Stimulated activated CD4-positive, alpha-beta T cell treated with anti-CD3 and anti-CD28 coated beads, Interleukin-2, amount 100 ng/mL, for 24 hours (primary cell): Measurements from ENCODE around the gene TAOK3.
"Not testable (repeated sequence)": the region's sequence is repeated elsewhere in the genome, so short reads cannot be mapped to it uniquely, and the experiment has no call there.

Experiments used
- DNase-seq, 2 donors: peaks; one replicate each; pipeline ENCODE4 v3.0.0-alpha.2; 2020

Gene TAOK3

GRCh38 chr12:118189741-118190191 is 182.9 kb downstream of the TAOK3 start:
- DNase-seq = no peak

- no peak for DNase-seq
Observed at GRCh38 chr12:118188690-118189371, 183.9 kb downstream of the TAOK3 start.

DNA sequence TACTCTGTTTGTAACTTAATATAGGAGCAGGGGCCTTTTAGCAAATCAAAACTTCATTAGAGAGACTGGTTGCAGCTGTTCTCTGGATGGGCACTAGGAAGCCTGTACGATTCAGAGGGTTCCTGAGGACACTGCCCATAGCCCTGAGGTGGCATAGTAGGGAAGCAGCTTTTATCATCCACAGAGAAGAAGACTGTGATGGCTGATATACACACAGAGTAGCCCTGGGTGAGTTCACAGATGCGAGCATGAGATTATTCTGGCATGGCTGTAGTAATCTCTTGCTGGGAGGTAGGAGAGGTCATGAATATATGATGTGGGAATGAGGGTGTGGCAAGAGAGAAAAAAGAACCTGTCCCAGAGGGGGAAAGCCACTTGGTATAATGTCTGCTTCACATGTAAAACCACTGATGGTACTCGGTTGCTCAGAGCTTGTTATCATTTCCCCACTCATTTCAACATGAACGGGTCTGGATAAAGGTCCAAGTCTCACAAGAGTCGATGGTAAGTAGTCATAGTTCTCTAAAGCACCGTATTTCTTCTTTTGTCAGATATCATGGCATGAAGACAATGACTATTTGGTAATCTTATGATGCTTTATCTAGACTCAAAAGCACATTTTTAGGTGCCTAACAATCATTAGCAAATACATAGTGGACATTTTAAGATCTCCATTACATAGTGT is 184.8 kb downstream of the TAOK3 start:
- no peak for DNase-seq

GRCh38 chr12:118185602-118186397 is 186.9 kb downstream of the TAOK3 start:
- no peak for DNase-seq

GRCh38 chr12:118183711-118184110 is 189.0 kb downstream of the TAOK3 start:
- no peak for DNase-seq

DNA sequence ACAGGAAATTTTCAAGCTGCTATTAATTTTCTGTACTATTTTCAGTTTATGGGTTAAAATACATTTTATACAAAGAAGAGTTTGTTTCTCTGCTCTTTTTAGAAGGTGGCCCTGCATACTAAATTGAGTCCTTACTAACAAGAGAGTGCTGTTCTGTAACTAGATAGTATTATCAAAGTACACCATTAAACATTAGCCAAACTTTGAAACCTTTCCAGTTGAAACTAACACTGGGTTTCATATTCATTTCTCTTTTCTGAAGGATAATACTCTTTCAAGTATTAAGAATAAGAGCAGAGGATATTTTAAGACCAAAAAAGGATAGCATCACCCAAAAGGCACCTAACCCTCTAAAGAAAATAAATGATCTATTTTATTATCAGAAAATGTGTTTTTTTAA is 189.6 kb downstream of the TAOK3 start:
- no peak for DNase-seq

DNA sequence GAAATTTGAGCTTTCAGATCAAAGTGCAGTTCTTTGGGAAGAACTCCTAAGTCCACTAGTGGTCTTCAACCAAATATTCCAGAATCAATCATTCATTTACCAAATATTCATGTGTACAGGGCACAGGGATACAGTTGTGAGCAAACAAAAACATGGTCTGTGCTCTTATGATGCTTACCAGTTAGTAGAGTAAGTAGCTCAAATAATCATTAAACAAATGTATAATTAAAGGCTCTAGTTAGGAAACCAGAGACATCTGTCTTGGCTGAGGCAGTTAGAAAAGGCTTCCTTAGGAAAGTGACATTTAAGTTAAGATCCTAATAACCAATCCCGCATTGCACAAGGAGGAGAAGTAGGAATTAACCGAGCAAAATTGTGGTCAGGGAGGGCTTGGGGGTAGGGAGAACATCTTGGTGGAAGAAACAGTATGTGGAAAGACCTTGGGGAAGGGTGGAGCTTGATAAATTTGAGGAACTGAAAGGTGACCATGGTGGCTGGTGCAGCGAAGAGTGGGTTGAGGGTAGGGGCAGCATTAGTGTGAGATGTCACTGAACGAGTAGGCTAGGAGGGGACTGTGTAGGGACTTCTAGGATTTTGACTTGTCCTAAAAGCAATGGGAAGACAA is 196.8 kb downstream of the TAOK3 start:
- no peak for DNase-seq

DNA sequence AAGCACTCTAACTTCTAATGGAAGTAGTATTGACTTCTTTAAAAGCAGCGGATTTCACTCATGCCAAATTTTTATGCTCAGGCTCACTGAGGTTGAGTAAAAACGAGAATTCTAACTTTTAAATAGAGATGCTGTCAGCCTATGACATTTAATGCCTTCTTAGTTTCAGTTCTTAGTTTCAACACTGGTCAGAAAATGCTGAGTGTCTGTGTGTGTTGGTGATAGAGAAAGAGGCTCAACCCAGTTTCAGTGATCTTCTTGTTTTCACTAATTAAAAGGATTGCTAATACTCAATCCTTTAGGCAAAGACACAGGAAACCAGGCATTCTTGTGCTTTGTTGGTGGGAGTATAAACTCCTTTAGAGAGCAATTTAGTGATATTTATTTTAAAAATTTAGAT is 205.8 kb downstream of the TAOK3 start:
- no peak for DNase-seq

DNA sequence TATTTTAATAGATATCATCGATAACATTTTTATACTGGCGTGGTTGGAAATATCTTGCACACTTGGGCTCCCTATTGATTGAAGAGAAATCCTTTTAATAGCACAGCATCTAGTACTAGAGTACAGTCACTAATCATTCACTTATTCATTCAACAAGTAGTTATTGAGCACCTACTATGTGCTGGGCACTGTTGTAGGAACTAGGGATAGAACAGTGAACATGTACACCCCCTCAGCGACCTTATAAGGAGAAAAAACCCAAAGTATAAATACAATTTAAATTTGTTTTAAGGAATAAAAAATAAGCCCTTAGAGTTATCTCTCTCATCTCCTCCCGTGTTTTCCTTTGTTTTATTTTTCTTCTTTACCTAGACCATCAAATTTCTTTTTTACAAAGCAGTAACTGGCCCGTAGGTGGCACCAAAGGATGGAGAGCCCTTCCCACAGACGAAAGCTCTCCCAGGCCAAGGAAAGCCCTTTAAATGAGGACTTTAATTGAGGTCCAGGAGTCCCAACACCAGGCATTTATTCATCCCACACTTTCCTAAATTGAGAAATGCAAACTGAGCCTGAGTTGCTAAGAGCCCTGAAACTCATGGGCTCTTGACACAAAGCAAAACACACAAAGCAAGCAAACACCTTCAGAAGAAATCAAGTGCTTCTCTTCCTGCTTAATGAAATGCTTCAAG is 207.8 kb downstream of the TAOK3 start:
- no peak for DNase-seq

DNA sequence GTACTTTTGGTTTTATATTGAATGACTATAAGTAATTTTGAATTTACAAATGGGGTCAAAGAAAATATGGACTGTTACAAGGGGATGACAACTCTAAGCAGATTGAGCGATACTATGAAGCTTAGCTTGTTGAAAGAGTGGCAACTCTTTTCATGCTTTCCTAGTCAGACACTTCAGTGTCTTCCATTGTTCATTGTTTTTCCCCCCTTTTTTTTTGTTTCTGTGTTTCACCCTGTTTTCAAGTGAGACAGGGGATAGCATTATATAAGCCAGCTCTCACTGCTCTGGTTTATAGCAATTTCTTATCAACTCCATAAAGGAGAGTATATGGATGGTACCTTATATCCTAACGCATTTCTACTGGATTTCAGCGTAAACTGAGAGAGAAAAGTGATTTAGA is 212.2 kb downstream of the TAOK3 start:
- no peak for DNase-seq

- no peak for DNase-seq
Observed at GRCh38 chr12:118151755-118152154, 221.0 kb downstream of the TAOK3 start.

DNA sequence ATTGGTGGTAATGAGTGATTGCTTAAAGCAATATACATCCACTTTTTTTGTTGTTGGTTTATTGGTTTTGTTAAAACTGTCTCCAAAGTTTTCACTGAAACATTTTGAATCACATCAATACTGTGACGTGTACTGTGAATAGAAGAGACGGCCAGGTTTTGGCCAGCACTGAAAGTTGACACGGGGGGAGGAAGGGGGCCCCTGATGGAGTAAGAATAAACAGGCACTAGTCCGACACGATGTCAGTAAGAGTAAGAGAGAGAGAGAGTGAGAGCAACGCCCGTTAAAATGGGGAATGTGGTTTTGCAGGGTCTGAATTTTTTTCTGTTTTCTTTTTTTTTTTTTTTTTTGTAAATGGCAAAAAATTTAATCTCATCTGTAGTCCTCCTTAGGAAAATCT is 222.1 kb downstream of the TAOK3 start:
- DNase-seq = no peak

GRCh38 chr12:118148287-118148686 is 224.4 kb downstream of the TAOK3 start:
- DNase-seq = no peak

- DNase-seq = no peak
Observed at GRCh38 chr12:118145798-118146156, 226.9 kb downstream of the TAOK3 start.

GRCh38 chr12:118145113-118145797 is 227.5 kb downstream of the TAOK3 start:
- DNase-seq = no peak

DNA sequence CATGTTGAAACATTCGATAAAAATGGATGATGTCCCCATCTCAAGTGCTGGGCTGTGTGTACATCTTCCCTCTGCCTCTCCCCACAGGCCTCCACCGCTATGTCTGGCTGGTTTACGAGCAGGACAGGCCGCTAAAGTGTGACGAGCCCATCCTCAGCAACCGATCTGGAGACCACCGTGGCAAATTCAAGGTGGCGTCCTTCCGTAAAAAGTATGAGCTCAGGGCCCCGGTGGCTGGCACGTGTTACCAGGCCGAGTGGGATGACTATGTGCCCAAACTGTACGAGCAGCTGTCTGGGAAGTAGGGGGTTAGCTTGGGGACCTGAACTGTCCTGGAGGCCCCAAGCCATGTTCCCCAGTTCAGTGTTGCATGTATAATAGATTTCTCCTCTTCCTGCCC is 228.2 kb downstream of the TAOK3 start:
- DNase-seq = no peak

- no peak for DNase-seq
Observed at GRCh38 chr12:118140825-118141224, 231.9 kb downstream of the TAOK3 start.

DNA sequence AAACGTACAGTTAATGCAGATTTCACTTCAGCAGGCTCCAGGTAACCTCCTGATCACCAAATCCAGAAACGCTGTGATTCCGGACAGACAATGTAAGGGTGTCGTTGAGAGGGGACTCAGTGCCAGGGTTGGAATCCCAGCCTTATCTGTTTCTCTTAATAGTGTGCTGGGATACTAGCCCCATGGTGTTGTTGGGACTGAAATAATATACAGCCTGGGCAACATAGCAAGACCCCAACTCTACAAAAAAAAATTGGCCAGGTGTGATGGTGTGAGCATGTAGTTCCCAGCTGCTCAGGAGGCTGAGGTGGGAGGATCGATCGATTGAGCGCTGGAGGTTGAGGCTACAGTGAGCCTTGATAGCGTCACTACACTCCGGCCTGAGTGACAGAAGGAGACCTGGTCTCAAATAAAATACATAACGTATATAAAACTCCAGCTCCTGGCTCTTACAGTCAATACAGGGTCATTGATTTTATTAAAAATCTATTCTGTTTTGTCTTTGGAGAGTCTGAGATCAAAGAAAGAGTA is 235.5 kb downstream of the TAOK3 start:
- DNase-seq = no peak

DNA sequence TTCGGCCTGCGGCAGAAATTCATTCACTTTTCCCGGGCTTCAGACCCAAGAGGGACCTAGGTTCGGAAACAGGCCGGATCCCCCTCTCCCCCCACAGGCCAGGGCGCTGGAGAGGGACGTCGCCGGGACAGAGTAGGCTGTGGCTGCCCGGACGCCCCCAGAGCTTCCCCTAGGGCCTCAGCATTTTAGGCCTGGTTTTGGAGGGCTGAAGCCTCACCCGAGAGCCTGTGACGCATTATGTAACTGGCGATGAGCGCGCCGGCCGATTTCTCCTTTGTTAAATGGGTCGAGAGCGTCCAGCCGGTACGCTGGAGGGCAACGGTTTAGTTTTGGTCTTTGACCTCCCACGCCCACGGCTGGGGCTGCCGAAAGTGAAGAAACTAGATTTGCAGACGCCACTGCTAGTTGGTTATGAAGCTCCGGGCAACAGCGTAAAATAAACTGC is 236.1 kb downstream of the TAOK3 start:
- peak; percentile 51 to 55 for DNase-seq

- peak; percentile 95 to 96 for DNase-seq
Observed at GRCh38 chr12:118135788-118136558, 236.7 kb downstream of the TAOK3 start, which contains the start of gene PEBP1. Gene PEBP1, plus strand, starts transcription at chr12:118136124. Its CDS starts 86 bp downstream, at chr12:118136210.

DNA sequence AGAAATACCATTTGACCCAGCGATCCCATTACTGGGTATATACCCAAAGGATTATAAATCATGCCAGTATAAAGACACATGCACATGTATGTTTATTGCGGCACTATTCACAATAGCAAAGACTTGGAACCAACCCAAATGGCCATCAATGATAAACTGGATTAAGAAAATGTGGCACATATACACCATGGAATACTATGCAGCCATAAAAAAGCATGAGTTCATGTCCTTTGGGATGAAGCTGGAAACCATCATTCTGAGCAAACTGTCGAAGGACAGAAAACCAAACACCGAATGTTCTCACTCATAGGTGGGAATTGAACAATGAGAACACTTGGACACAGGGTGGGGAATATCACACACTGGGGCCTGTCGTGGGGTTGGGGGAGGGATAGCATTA is 243.3 kb downstream of the TAOK3 start:
- not testable (repeated sequence) for DNase-seq
